ENCODE measurements around the gene ARSA. TPM values are rescaled to one million over a fixed set of nuclear protein-coding genes. Genes with fewer than 3 reads are reported as not detected.
"Not testable (repeated sequence)": the region's sequence is repeated elsewhere in the genome, so short reads cannot be mapped to it uniquely, and the experiment has no call there.

The ARSA gene
- total and polyA plus RNA-seq, 2 donors (not counting 3 experiments of a cell fraction or from before 2014, with no cell fraction given) = 22.3 to 33.6 TPM

DNA sequence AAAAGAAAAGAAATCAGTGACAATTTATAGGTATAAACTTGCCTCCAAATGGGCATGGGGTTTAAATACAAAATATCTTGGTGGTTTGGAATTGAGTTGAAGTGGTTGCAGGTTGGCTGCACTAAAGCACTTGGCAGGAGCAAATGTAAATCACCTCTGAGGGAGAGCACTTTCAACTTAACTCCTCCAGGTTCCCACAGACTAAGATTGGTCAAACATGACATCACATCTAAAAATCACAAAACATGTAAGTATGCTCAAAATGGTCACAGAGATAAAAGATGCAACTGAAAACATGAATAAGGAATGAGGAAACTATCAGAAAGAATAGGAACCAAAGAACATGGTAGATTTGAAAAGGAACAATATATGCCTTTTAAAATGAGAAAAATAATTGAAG lies 32.4 kb upstream of the ARSA start:
- POLR2A ChIA-PET = no interaction called here
- TF ChIP-seq JUN (IDR thresholded peaks at IDR 0.05; ENCODE audit: borderline replicate concordance, insufficient read depth, insufficient read length, low read depth) (no peak), POLR2A (IDR thresholded peaks at IDR 0.05; ENCODE audit: low read depth, low read length) (no peak), FOS (IDR thresholded peaks at IDR 0.05; ENCODE audit: borderline replicate concordance, insufficient read depth, low read length) (no peak), MYC (IDR thresholded peaks at IDR 0.05; ENCODE audit: low read depth, low read length) (no peak), POLR2AphosphoS5 (IDR thresholded peaks at IDR 0.05; ENCODE audit: insufficient read depth, low read depth, low read length) (no peak), EZH2 (IDR thresholded peaks at IDR 0.05; ENCODE audit: borderline replicate concordance, low read depth, low read length, severe bottlenecking) (no peak)
- TF ChIP-seq, protein P1, sequence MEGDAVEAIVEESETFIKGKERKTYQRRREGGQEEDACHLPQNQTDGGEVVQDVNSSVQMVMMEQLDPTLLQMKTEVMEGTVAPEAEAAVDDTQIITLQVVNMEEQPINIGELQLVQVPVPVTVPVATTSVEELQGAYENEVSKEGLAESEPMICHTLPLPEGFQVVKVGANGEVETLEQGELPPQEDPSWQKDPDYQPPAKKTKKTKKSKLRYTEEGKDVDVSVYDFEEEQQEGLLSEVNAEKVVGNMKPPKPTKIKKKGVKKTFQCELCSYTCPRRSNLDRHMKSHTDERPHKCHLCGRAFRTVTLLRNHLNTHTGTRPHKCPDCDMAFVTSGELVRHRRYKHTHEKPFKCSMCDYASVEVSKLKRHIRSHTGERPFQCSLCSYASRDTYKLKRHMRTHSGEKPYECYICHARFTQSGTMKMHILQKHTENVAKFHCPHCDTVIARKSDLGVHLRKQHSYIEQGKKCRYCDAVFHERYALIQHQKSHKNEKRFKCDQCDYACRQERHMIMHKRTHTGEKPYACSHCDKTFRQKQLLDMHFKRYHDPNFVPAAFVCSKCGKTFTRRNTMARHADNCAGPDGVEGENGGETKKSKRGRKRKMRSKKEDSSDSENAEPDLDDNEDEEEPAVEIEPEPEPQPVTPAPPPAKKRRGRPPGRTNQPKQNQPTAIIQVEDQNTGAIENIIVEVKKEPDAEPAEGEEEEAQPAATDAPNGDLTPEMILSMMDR (IDR thresholded peaks at IDR 0.05; ENCODE audit: extremely low read depth in 1 of 2, insufficient read depth in 1 of 2, low read depth in 1 of 2, low read length in 2 of 2) = no peak
- CTCF ChIA-PET = interaction anchor here (1.5 kb wide), 1 partner anchor 18 kb away, joined by 6 read pairs; no protein-coding TSS in a partner anchor

GRCh38 chr22:50659711-50660110 lies 31.8 kb upstream of the ARSA start:
- FAIRE-seq; H2AFZ ChIP-seq (ENCODE audit: low read depth, low read length); H3K27me3 ChIP-seq (ENCODE audit: control insufficient read depth in 2 of 2, insufficient read depth in 2 of 2, low read length in 2 of 2); H3K4me2 ChIP-seq (ENCODE audit: insufficient read depth, low read length); H4K20me1 ChIP-seq (replicated peaks; ENCODE audit: control insufficient read depth, extremely low read depth, insufficient read depth, low read length); H3K27ac ChIP-seq (ENCODE audit: insufficient read depth, low read depth, low read length); H3K9ac ChIP-seq (replicated peaks; ENCODE audit: extremely low read depth, insufficient read depth, low read length); H3K9me1 ChIP-seq (replicated peaks; ENCODE audit: control insufficient read depth, extremely low read depth, insufficient read depth, low read length); H3K4me3 ChIP-seq (replicated peaks in 1 of 3; ENCODE audit: insufficient read depth in 1 of 3, low read depth in 1 of 3, low read length in 3 of 3); POLR2A ChIA-PET; intact Hi-C loops (cut with micrococcal nuclease); BruUV-seq (replicated peaks); dilution Hi-C loops (cut with MboI; ENCODE audit: extremely low pct_ligation_motif_present, low sequenced_read_pairs); H3K9me3 ChIP-seq (replicated peaks; ENCODE audit: control insufficient read depth, insufficient read depth, low read length); H3K36me3 ChIP-seq (ENCODE audit: control insufficient read depth in 2 of 2, extremely low read depth in 1 of 2, insufficient read depth in 2 of 2, low read length in 2 of 2); DNase-seq (ENCODE audit: low read depth, low spot score); H3K79me2 ChIP-seq (ENCODE audit: control insufficient read depth, insufficient read depth, low read length): not testable (repeated sequence)
- CTCF ChIA-PET = interaction anchor here (1.4 kb wide), 1 partner anchor 18 kb away, joined by 5 read pairs; no protein-coding TSS in a partner anchor
- H3K4me1 ChIP-seq (ENCODE audit: control insufficient read depth, extremely low read depth, insufficient read depth, low read length) = peaks cover 29% of the 10 kb centered on the region

More for the DNA sequence above, 32.4 kb upstream of the ARSA start:
- H3K4me1 ChIP-seq (ENCODE audit: control insufficient read depth, extremely low read depth, insufficient read depth, low read length) = peaks cover 29% of the 10 kb centered on the region
- no peak overlapping the region for H2AFZ ChIP-seq (ENCODE audit: low read depth, low read length)
- H3K79me2 ChIP-seq (ENCODE audit: control insufficient read depth, insufficient read depth, low read length) = no peaks in the 10 kb centered on the region
- H3K4me3 ChIP-seq (replicated peaks in 1 of 3; ENCODE audit: insufficient read depth in 1 of 3, low read depth in 1 of 3, low read length in 3 of 3) = no peak overlapping the region
- H3K9me3 ChIP-seq (replicated peaks; ENCODE audit: control insufficient read depth, insufficient read depth, low read length) = no peaks in the 10 kb centered on the region
- dilution Hi-C loops (cut with MboI; ENCODE audit: extremely low pct_ligation_motif_present, low sequenced_read_pairs) (no loop called here), intact Hi-C loops (cut with micrococcal nuclease) (no loop called here)
- H3K27ac ChIP-seq (ENCODE audit: insufficient read depth, low read depth, low read length) = no peak overlapping the region
- H3K9ac ChIP-seq (replicated peaks; ENCODE audit: extremely low read depth, insufficient read depth, low read length) = no peak overlapping the region
- FAIRE-seq (no peak), DNase-seq (ENCODE audit: low read depth, low spot score) (no peak)
- H3K9me1 ChIP-seq (replicated peaks; ENCODE audit: control insufficient read depth, extremely low read depth, insufficient read depth, low read length) = no peaks in the 10 kb centered on the region
- no TSS peak for BruUV-seq (replicated peaks)
- no peak overlapping the region for H3K4me2 ChIP-seq (ENCODE audit: insufficient read depth, low read length)
- no peaks in the 10 kb centered on the region for H4K20me1 ChIP-seq (replicated peaks; ENCODE audit: control insufficient read depth, extremely low read depth, insufficient read depth, low read length)
- H3K36me3 ChIP-seq (ENCODE audit: control insufficient read depth in 2 of 2, extremely low read depth in 1 of 2, insufficient read depth in 2 of 2, low read length in 2 of 2) = no peaks in the 10 kb centered on the region
- H3K27me3 ChIP-seq (ENCODE audit: control insufficient read depth in 2 of 2, insufficient read depth in 2 of 2, low read length in 2 of 2) = no peaks in the 10 kb centered on the region
